Activated naive CD4-positive, alpha-beta T cell treated with anti-CD3 and anti-CD28 coated beads, Interleukin-2, amount 10 ng/mL, durations not matched to agents 7 days and 5 days (primary cell): ENCODE results near the gene IGSF10.

Experiments used
- CTCF ChIA-PET: fragments of 350-600 bp; sonication (Branson Sonifier 250); formaldehyde crosslinking; loops from one replicate; lab custom pipeline; 2021; ENCODE audit warnings: antibody characterized with exemption; lab: Charles Lee
- DNase-seq: peaks from one replicate; pipeline ENCODE4 v3.0.0-alpha.2; 2020
- H3K27ac Mint-ChIP-seq: one replicate; pipeline ENCODE4 v1.8.0; 2021; ENCODE audit warnings: mild to moderate bottlenecking, moderate library complexity, mixed read lengths
- H3K27me3 Mint-ChIP-seq: one replicate; pipeline ENCODE4 v1.8.0; 2021; ENCODE audit warnings: mild to moderate bottlenecking, mixed read lengths
- H3K36me3 Mint-ChIP-seq: one replicate; pipeline ENCODE4 v1.8.0; 2021; ENCODE audit warnings: mixed read lengths
- H3K4me1 Mint-ChIP-seq: one replicate; pipeline ENCODE4 v1.8.0; 2021; ENCODE audit warnings: mixed read lengths
- H3K4me3 Mint-ChIP-seq: one replicate; pipeline ENCODE4 v1.8.0; 2021; ENCODE audit warnings: mild to moderate bottlenecking, moderate library complexity, mixed read lengths
- H3K9me3 Mint-ChIP-seq: one replicate; pipeline ENCODE4 v1.8.0; 2021; ENCODE audit warnings: mixed read lengths

Gene IGSF10

GRCh38 chr3:151479452-151479851 is 18.6 kb upstream of the IGSF10 start:
- Mint-ChIP-seq H3K27me3 (peaks cover 4% of the 10 kb centered on the region), H3K4me1 (no peaks in the 10 kb centered on the region), H3K36me3 (no peaks in the 10 kb centered on the region), H3K27ac (no peak overlapping the region), H3K9me3 (peaks cover 5% of the 10 kb centered on the region), H3K4me3 (no peak overlapping the region)
- DNase-seq: no peak
- CTCF ChIA-PET: no interaction called here

GRCh38 chr3:151478335-151478697 is 17.5 kb upstream of the IGSF10 start:
- Mint-ChIP-seq H3K27me3 (peaks cover 4% of the 10 kb centered on the region), H3K4me1 (no peaks in the 10 kb centered on the region), H3K9me3 (peaks cover 5% of the 10 kb centered on the region), H3K36me3 (no peaks in the 10 kb centered on the region), H3K4me3 (no peak overlapping the region), H3K27ac (no peak overlapping the region)
- no peak for DNase-seq
- CTCF ChIA-PET: no interaction called here

GRCh38 chr3:151477591-151478334 is 16.9 kb upstream of the IGSF10 start:
- Mint-ChIP-seq H3K4me3 (no peak overlapping the region), H3K27me3 (peaks cover 4% of the 10 kb centered on the region), H3K4me1 (no peaks in the 10 kb centered on the region), H3K9me3 (peaks cover 5% of the 10 kb centered on the region), H3K36me3 (no peaks in the 10 kb centered on the region), H3K27ac (no peak overlapping the region)
- no peak for DNase-seq
- CTCF ChIA-PET: no interaction called here

DNA sequence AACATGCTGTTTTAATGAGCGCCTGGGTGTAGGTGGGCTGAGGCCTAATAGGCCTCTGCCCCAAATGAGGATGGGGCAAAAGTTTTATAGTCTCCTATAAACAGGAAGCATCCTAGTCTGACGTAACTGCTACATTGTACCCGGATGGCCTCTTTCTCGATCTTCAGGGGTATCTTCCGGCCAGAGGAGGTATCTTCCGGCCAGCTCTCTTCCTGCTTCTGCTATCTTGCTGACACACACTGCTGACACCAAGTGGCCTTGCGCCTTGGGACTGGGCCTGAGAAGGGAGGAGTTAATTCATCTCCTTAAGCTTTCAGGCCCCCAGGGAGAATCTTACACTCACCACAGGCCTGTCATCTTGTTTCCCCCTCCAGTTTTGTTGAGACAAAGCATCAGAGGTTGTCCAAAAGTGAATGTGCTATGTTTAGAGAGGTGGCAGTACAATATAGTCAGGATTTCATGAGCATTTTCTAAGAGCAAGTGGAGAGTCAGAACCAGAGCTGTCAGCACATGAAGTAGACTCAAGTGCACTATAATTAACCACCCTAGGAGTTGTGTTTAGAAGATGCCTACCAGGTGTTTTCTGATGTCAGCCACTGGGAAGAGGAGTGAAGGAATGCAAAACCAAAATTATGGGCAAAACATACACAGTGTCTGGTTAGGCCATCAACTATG is 15.6 kb upstream of the IGSF10 start:
- Mint-ChIP-seq H3K36me3 (no peaks in the 10 kb centered on the region), H3K27me3 (peaks cover 4% of the 10 kb centered on the region), H3K4me1 (no peaks in the 10 kb centered on the region), H3K27ac (no peak overlapping the region), H3K9me3 (no peaks in the 10 kb centered on the region), H3K4me3 (no peak overlapping the region)
- no peak for DNase-seq
- CTCF ChIA-PET: interaction anchor here (0.6 kb wide), 1 partner anchor 103 kb away, joined by 3 read pairs; no protein-coding TSS in a partner anchor

GRCh38 chr3:151468284-151468917 is 7.5 kb upstream of the IGSF10 start:
- Mint-ChIP-seq H3K4me3 (no peak overlapping the region), H3K27ac (no peak overlapping the region), H3K27me3 (no peaks in the 10 kb centered on the region), H3K36me3 (no peaks in the 10 kb centered on the region), H3K9me3 (no peaks in the 10 kb centered on the region), H3K4me1 (no peaks in the 10 kb centered on the region)
- CTCF ChIA-PET: interaction anchor here (0.9 to 2.3 kb wide), 10 partner anchors 9 to 450 kb away, joined by 3 to 11 read pairs (median 4); no protein-coding TSS in a partner anchor
- DNase-seq: peak; percentile 36

- no peak overlapping the region for H3K4me3 Mint-ChIP-seq
- CTCF ChIA-PET: interaction anchor here (0.6 to 2.3 kb wide), 9 partner anchors 8 to 453 kb away, joined by 3 to 11 read pairs (median 3); no protein-coding TSS in a partner anchor
- H3K27ac Mint-ChIP-seq: no peak overlapping the region
- H3K27me3 Mint-ChIP-seq: peaks cover under 1% of the 10 kb centered on the region
- no peaks in the 10 kb centered on the region for H3K4me1 Mint-ChIP-seq
- H3K9me3 Mint-ChIP-seq: no peaks in the 10 kb centered on the region
- no peak for DNase-seq
- H3K36me3 Mint-ChIP-seq: no peaks in the 10 kb centered on the region
These were observed 6.2 kb upstream of the IGSF10 start for GRCh38 chr3:151467069-151467468.

DNA sequence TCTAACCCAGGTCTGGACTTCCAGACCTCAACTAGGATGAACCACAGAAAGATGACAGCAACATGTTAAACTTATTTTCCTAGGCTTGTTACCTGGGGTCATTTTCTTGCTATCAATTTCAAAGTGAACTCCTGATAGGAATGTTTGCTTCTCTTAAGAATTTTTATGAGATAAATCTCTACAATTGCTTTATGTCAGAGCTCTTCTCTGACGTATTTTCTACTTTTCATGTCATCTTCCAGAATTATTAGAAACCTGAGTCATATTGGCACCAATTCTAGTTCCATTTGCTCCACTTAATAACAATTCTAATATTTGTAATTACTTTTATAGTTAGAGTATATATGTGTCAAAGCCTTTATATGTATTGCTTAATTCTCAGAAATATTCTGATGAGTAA is 2.1 kb upstream of the IGSF10 start:
- Mint-ChIP-seq H3K4me1 (peaks cover 2% of the 10 kb centered on the region), H3K9me3 (no peaks in the 10 kb centered on the region), H3K36me3 (no peaks in the 10 kb centered on the region), H3K27me3 (peaks cover 31% of the 10 kb centered on the region), H3K27ac (no peak overlapping the region), H3K4me3 (no peak overlapping the region)
- no peak for DNase-seq
- CTCF ChIA-PET: no interaction called here

DNA sequence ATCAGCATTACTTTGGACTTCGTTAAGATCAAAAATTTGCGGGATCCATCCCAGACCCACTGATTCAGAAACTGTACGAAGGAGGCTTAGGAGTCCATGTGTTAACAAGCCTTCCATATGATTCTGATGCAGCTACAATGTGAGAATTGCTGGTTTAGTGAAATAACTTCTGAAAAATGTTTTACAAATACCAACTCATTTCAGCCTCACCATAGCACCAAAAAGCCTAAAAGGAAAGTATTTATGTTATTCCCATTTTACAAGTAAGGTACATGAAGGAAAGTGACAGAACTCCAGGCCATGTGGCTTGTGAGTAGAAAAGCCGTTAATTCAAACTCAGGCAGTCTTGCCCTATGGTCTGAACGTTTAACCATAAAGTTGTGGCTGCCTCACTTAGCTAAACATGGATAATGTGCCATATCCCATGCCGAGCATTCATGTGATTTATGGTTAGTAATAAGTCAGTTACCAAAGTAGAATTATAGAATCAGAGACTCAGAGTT is 1.5 kb upstream of the IGSF10 start:
- peaks cover 31% of the 10 kb centered on the region for H3K27me3 Mint-ChIP-seq
- H3K36me3 Mint-ChIP-seq: no peaks in the 10 kb centered on the region
- H3K4me1 Mint-ChIP-seq: peaks cover 2% of the 10 kb centered on the region
- no peaks in the 10 kb centered on the region for H3K9me3 Mint-ChIP-seq
- no peak for DNase-seq
- CTCF ChIA-PET: no interaction called here
- no peak overlapping the region for H3K4me3 Mint-ChIP-seq
- no peak overlapping the region for H3K27ac Mint-ChIP-seq

DNA sequence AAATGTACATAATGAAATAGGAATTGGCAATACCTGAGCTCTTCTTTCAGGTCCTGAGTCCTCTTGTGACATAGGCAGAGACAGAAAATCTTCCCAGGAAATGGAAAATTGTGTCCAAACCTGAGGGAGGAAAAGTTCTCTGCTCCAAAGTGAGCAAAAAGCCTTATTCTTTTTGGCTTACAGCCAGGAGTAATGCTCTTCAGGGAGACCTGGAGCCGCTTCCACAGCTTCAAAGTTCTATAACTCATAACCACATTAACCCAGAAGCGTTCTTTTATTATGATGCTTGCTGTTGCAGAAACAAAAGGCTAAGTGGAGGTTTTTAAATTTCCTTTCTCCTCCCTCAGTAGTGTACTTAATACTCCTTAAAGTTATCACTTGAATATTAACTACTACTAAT is 633 bp downstream of the IGSF10 start:
- Mint-ChIP-seq H3K4me3 (no peak overlapping the region), H3K36me3 (no peaks in the 10 kb centered on the region), H3K27me3 (peaks cover 31% of the 10 kb centered on the region), H3K9me3 (no peaks in the 10 kb centered on the region), H3K4me1 (peaks cover 2% of the 10 kb centered on the region), H3K27ac (no peak overlapping the region)
- DNase-seq: no peak
- CTCF ChIA-PET: interaction anchor here (0.8 to 2.5 kb wide), 2 partner anchors 8 to 20 kb away, joined by 3 to 11 read pairs; no protein-coding TSS in a partner anchor

GRCh38 chr3:151459358-151459757 is 1.5 kb downstream of the IGSF10 start:
- Mint-ChIP-seq H3K4me3 (no peak overlapping the region), H3K27me3 (peaks cover 31% of the 10 kb centered on the region), H3K36me3 (no peaks in the 10 kb centered on the region), H3K9me3 (no peaks in the 10 kb centered on the region), H3K27ac (no peak overlapping the region), H3K4me1 (peaks cover 2% of the 10 kb centered on the region)
- no peak for DNase-seq
- CTCF ChIA-PET: interaction anchor here (2.5 kb wide), 1 partner anchor 9 kb away, joined by 11 read pairs; no protein-coding TSS in a partner anchor

GRCh38 chr3:151456065-151456464 is 4.8 kb downstream of the IGSF10 start:
- no peaks in the 10 kb centered on the region for H3K9me3 Mint-ChIP-seq

DNA sequence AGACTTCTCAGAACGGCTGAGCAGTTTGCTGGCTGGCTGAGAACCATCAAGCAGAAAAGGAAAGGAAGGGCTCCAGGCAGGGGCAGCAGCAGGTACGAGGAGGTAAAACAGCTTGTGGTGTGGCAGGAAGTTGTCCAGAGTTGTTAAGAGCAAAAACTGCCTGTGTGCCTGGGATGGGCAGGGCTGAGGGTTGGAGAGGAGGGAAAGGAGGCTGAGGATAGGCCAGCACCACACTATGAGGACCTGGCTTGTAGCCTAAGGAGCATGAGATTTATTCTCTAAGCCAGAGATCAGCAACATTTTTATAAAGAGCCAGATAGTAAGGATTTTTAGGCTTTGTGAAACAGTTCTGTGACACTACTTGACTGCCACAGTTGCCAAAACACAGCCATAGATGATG is 8.0 kb downstream of the IGSF10 start:
- H3K36me3 Mint-ChIP-seq: no peaks in the 10 kb centered on the region
- no peak overlapping the region for H3K27ac Mint-ChIP-seq
- no peaks in the 10 kb centered on the region for H3K9me3 Mint-ChIP-seq
- H3K4me3 Mint-ChIP-seq: no peak overlapping the region
- DNase-seq: no peak
- H3K27me3 Mint-ChIP-seq: peaks cover 5% of the 10 kb centered on the region
- no peaks in the 10 kb centered on the region for H3K4me1 Mint-ChIP-seq
- CTCF ChIA-PET: no interaction called here

More at GRCh38 chr3:151456065-151456464, 4.8 kb downstream of the IGSF10 start:
- Mint-ChIP-seq H3K27ac (no peak overlapping the region), H3K4me3 (no peak overlapping the region), H3K36me3 (no peaks in the 10 kb centered on the region), H3K4me1 (peaks cover 2% of the 10 kb centered on the region), H3K27me3 (peaks cover 23% of the 10 kb centered on the region)
- no peak for DNase-seq
- CTCF ChIA-PET: interaction anchor here (1.3 kb wide), 1 partner anchor 11 kb away, joined by 5 read pairs; no protein-coding TSS in a partner anchor

DNA sequence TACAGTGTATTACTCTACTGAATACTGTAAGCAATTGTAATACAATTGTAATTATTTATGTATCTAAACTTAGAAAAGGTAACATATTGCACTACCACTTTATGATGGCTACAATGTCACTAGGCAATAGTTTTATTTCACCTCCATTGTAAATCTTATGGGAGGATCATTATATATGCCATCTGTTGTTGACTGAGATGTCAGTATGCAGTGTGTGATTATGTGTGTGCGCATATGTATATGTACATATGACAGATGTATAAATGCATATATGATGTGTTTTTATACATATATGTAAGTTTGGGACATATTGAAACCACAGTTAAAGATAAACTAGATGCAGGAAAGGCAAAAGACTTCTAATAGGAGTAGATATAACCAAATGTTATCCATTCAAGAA is 8.5 kb downstream of the IGSF10 start:
- H3K4me3 Mint-ChIP-seq: no peak overlapping the region
- H3K4me1 Mint-ChIP-seq: no peaks in the 10 kb centered on the region
- H3K27me3 Mint-ChIP-seq: peaks cover 5% of the 10 kb centered on the region
- CTCF ChIA-PET: no interaction called here
- no peak for DNase-seq
- H3K27ac Mint-ChIP-seq: no peak overlapping the region
- H3K36me3 Mint-ChIP-seq: no peaks in the 10 kb centered on the region
- no peaks in the 10 kb centered on the region for H3K9me3 Mint-ChIP-seq

DNA sequence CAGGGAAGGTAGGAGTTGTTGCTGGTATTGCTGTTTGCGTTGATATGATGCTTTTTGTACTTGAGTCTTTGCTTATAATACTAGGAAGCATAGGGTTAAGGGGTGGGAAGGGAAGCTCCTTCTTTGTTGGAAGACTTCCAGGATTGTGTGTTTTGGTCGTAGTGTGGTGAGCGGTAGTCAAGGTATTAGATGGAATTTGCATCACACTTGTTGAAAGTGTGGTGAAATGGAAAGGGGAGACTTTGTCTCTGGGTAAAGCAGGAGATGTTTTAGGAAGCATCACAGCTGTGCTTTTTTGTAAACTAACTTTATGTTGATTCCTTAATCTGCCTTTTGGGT is 14.9 kb downstream of the IGSF10 start:
- H3K9me3 Mint-ChIP-seq: no peaks in the 10 kb centered on the region
- H3K4me1 Mint-ChIP-seq: no peaks in the 10 kb centered on the region
- H3K27me3 Mint-ChIP-seq: peaks cover 2% of the 10 kb centered on the region
- H3K36me3 Mint-ChIP-seq: no peaks in the 10 kb centered on the region
- H3K4me3 Mint-ChIP-seq: no peak overlapping the region
- CTCF ChIA-PET: no interaction called here
- no peak overlapping the region for H3K27ac Mint-ChIP-seq
- DNase-seq: no peak
